ENCODE data around the gene SNCA.

SNCA gene

DNA sequence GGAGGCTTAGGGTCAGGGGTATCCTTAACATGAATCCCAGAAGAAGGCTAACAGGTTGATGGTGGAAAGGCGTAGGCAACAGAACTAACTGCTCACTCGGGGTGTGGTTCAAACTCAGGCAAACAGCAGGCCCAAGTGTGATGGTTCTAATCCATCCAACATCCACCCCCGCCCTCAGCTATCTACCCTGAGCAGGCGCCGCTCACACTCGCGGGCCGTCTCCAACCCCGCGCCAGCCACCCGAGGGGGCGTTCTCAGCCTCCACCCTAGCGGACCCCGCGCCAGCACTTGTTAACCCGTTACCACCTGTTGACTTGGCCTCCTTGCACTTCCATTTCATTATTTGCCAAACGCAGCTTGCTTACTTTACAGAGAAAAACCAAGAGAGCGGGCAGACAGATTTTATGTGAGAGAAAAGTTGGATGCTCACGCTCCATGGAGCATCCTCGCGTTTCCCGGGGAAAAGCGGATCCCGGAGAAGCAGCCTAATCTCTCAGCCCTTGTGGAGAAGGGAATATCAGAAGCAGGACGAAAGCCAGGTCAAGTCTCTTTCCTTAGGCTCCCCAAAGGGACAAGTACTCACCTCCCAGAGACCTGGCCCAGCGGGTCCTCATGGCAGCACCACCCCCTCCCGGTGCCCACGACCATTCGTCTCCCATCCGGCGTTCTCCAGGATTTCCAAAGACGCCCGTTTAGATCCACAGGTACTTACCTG is 773 bp downstream of the SNCA start:
- H3K4me3 ChIP-seq (ENCODE audit: low read length) = peak overlapping the region; percentile 85
- TF ChIP-seq, protein P1, sequence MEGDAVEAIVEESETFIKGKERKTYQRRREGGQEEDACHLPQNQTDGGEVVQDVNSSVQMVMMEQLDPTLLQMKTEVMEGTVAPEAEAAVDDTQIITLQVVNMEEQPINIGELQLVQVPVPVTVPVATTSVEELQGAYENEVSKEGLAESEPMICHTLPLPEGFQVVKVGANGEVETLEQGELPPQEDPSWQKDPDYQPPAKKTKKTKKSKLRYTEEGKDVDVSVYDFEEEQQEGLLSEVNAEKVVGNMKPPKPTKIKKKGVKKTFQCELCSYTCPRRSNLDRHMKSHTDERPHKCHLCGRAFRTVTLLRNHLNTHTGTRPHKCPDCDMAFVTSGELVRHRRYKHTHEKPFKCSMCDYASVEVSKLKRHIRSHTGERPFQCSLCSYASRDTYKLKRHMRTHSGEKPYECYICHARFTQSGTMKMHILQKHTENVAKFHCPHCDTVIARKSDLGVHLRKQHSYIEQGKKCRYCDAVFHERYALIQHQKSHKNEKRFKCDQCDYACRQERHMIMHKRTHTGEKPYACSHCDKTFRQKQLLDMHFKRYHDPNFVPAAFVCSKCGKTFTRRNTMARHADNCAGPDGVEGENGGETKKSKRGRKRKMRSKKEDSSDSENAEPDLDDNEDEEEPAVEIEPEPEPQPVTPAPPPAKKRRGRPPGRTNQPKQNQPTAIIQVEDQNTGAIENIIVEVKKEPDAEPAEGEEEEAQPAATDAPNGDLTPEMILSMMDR (conservative IDR thresholded peaks at IDR 0.05; ENCODE audit: low read depth, low read length) = no peak
- no peak for DNase-seq (ENCODE audit: low read depth)

DNA sequence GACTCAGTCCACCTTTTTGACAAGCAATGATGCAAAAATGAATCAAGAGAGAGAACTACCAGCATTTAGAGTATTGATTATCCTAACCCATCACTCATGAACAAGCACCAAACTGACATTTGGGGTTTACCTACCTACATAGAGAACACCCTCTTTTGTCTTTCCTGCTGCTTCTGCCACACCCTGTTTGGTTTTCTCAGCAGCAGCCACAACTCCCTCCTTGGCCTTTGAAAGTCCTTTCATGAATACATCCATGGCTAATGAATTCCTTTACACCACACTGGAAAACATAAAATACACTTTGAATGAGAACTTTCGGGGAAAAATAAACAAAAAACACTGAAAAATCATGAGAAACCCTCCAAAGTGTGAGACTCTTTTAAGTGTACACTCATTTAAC is 1.5 kb downstream of the SNCA start:
- no peak for DNase-seq (ENCODE audit: low read depth)
- TF ChIP-seq, protein P1 (conservative IDR thresholded peaks at IDR 0.05; ENCODE audit: low read depth, low read length) = no peak
- H3K4me3 ChIP-seq (ENCODE audit: low read length) = peak overlapping the region; percentile 85

DNA sequence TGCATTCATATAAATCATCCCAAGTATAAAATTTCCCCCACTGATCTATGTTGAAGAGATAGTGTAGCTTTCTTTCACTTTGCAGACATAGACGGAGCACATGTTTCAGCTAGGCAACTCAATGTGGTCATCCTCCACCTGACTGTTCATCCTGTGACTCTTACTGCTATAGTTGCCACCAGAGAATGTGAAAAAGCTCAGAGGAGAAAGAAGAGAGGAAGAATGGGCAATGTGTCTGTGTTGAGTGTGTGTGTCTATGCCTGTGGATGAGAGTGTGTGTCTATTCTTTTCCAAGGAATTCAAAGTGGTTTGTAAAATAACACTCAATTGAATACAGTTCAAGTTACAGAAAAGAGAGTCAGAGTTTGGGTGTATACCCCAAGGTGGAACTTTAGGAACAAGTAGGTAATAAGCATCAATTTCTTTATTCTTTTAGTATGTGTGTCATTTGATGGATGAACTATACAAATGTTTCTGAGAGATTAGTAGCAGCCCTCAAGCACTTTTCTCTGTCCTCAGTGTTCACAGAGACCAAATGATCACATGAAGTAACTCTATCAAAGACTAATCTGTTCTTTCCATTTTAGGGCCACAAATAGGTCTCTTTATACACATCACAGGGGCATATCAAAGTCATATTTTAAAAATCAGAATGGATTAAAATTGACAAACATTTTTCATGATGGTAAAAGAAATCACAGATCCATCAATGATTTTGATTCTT is 2.3 kb downstream of the SNCA start:
- TF ChIP-seq, protein P1 (conservative IDR thresholded peaks at IDR 0.05; ENCODE audit: low read depth, low read length) = no peak
- no peak overlapping the region for H3K4me3 ChIP-seq (ENCODE audit: low read length)
- no peak for DNase-seq (ENCODE audit: low read depth)

DNA sequence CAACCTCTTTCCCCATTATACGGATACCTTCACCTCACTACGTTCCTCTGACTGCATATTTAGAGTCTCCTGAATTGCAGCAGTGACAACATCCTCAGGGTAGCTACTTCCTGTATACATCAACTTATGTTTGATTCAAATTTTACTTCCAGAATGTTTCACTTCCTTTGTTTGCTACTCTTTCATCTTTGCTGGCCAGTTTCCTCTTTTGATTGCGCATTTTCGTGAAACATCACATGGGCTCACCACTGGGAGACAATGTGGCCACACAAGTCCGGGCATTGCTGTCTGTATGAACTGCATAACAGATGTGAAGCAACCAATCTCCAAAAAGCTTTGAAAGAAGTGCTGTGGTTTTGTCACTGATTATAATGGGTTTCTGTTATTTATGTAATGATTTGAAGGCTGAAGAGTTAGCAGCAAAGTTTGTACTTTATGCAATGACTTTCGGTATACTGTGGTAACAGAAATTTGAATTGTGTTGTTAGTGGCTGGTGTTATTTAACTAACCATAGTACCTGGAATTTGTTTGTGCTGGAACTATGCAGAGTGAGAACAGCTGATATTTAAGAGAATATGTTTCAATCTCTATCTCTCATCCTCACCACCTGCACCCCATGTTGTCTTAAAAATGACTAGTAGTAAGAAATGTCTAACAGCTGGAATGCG is 7.4 kb downstream of the SNCA start:
- DNase-seq (ENCODE audit: low read depth) = no peak
- TF ChIP-seq, protein P1 (conservative IDR thresholded peaks at IDR 0.05; ENCODE audit: low read depth, low read length) = no peak
- no peak overlapping the region for H3K4me3 ChIP-seq (ENCODE audit: low read length)

DNA sequence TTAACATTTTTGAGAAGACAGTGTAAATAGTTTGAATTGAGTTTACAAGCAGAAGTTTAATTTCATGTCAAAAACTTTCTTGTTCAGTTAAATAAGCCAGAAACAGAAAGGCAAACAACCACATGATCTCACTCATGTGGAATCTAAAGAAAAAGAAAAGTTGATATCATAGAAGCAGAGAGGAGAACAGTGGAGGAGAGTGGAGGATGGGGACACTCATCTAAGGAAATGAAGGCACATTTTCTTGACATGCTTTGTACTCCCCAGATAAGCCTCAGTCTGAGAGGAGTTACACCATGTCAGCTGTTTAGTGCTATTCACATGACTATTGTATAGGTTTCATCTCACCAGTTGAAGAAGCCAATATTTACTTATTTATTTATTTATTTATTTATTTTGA is 13.5 kb downstream of the SNCA start:
- DNase-seq (ENCODE audit: low read depth) = no peak
- H3K4me3 ChIP-seq (ENCODE audit: low read length) = no peak overlapping the region
- TF ChIP-seq, protein P1 (conservative IDR thresholded peaks at IDR 0.05; ENCODE audit: low read depth, low read length) = no peak

DNA sequence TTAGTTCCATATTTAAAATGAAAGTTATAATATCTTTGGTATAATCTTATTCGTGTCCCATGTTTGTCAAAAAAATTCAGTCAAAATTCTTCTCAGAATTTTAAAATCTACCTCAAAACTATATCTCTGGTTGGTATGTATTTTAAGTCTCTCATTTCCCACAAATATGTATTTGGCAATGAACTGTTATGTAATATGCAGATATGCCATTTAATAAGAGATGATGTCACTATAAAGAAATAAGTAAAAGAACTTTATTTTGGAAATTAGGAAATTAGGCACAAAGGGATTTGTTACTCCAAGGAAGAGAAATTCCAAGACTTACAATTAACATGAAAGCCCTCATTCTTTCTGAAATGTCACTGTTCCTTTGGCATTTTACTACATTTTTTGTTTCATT is 15.3 kb downstream of the SNCA start:
- TF ChIP-seq, protein P1 (conservative IDR thresholded peaks at IDR 0.05; ENCODE audit: low read depth, low read length) = no peak
- no peak overlapping the region for H3K4me3 ChIP-seq (ENCODE audit: low read length)

More for the DNA sequence above, 15.3 kb downstream of the SNCA start:
- no peak for DNase-seq (ENCODE audit: low read depth)

Data from retinal pigment epithelial cell (primary cell).